VCaP (cell line): ENCODE measurements around the gene DENND5A.
"Not testable (repeated sequence)": the region's sequence is repeated elsewhere in the genome, so short reads cannot be mapped to it uniquely, and the experiment has no call there.

Source experiments
- H3K27ac ChIP-seq: fragments of 450-650 bp; 2 replicates; pipeline ENCODE4 v1.5.1; 2017
- CTCF ChIP-seq: fragments of 450-650 bp; conservative IDR thresholded peaks from 2 replicates; pipeline ENCODE4 v1.5.1; 2017; ENCODE audit warnings: mild to moderate bottlenecking, moderate library complexity

Gene DENND5A

GRCh38 chr11:9249252-9249651, 15.9 kb downstream of the DENND5A start:
- TF ChIP-seq CTCF, result no peak
- H3K27ac ChIP-seq, result no peak overlapping the region

- TF ChIP-seq CTCF, result no peak
These were observed 17.3 kb downstream of the DENND5A start for GRCh38 chr11:9247863-9248262.

GRCh38 chr11:9236242-9236641, 28.9 kb downstream of the DENND5A start:
- H3K27ac ChIP-seq, result not testable (repeated sequence)

More at GRCh38 chr11:9247863-9248262, 17.3 kb downstream of the DENND5A start:
- no peak overlapping the region for H3K27ac ChIP-seq

GRCh38 chr11:9232482-9232881, 32.7 kb downstream of the DENND5A start:
- H3K27ac ChIP-seq, result no peak overlapping the region
- no peak for TF ChIP-seq CTCF

GRCh38 chr11:9231848-9232177, 33.3 kb downstream of the DENND5A start:
- no peak for TF ChIP-seq CTCF
- no peak overlapping the region for H3K27ac ChIP-seq

- no peak overlapping the region for H3K27ac ChIP-seq
- no peak for TF ChIP-seq CTCF
These were observed 34.9 kb downstream of the DENND5A start for GRCh38 chr11:9230296-9230695.

GRCh38 chr11:9228091-9228490, 37.1 kb downstream of the DENND5A start:
- no peak overlapping the region for H3K27ac ChIP-seq
- no peak for TF ChIP-seq CTCF

- H3K27ac ChIP-seq, result no peak overlapping the region
- no peak for TF ChIP-seq CTCF
These were observed 39.3 kb downstream of the DENND5A start for GRCh38 chr11:9225748-9226298.
